Activated CD4-positive, alpha-beta T cell treated with anti-CD3 and anti-CD28 coated beads for 48 hours (primary cell): ENCODE data around the gene THSD8.
"Not testable (repeated sequence)": the region's sequence is repeated elsewhere in the genome, so short reads cannot be mapped to it uniquely, and the experiment has no call there.

Experiments
- DNase-seq: peaks from one replicate; pipeline ENCODE4 v3.0.0-alpha.2; 2020

Gene THSD8

DNA sequence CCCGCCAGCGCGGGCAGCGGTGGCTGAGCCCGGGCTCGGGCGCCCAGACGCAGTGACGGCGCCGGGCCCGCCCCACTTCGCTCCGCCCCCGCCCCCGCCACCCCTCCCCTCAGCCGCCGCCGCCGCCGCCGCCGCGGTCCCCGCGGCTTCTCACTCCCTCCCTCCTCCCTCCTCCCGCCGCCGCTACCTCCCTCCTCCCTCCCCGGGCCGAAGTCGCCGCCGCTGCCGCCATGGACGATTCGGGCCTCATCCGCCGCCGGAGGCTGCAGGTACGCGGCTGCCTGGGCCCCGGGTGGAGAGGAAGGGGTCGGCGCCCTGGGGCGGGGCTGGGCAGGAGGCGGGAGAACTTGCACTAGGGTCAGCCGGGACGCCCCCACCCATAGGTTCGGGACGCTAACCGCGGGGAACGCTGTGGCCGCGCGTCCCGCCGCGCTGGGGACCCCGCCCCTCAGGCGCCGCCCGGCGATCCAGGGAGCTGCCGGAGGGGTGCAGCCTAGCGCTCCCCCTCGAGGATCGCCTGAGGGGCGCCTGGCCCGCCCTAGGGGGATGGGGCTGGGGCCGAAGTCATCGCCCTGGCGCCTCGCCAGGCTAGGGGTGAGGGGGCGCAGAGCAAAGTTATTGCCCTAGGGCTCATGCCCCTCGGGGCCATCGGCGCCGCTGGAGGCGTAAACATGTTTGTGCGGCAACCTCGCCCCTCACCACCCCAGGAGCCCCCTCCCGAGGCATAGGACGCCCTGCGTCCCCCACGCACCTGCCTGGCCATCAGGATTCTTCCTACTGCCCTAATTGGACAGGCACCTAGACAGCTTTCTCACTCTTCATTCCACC is 32.1 kb downstream of the THSD8 start:
- DNase-seq = peak; percentile 51

DNA sequence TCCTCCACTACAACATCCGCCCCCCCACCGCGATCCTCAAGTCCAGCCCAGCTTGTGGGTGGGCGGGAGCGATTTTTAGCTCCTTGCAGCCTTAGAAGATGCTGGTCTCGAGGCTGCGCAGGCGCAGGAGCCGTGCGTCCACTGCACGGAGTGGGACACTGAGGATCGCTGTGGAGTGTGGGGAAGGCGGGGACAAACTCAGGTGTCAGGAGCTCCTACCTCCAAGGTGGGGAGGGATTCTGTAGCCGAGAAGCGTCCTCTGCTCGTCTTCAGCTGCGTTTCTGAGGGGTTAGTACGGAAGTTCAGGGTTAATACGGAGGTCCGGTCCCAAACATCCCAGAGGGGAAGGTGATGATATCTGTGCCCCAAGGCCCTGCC is 32.7 kb downstream of the THSD8 start, which contains the start of gene RTBDN:
RTBDN (minus strand) TSS at position 14 of the 378 bp plus-strand sequence. CDS start 4,600 bp downstream, outside the sequence.
- DNase-seq = peak; percentile 12

DNA sequence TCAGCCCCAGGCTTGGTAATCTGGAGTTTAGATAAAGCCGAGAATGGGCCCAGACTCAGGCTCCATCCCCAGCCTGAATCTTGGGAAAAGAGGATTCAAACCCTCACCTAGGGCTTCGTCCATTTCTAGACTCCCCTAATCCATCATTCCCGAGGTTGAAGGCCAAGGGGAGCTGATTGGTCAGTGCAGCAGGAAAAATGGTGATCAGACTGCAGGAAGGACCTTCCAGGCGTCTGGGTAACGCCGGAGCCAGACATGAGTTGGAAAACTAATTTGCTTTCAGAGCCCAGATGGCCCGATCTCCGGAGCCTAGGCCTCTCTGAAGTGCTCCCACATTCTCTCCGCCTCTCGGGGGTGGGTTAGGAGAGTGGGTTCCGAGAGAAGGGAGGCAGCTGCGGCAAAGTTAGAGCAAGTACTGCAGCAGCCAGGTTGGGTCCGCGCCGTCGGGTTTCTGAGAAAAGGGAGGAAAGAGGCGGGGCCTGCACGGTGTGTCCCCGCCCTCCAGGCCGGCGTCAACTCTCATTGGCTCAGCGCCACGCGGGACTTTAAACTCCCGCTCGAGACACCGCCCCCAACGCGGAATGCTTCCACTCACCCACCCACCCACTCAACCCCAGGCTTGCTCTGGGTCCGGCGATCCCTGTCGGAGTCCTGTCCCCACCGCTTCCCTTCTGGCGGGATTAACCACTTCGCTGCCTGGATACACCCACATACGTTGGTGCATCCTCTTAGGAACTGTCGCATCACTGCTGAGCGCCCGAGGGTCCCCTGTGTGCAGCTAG is 33.3 kb downstream of the THSD8 start:
- peak; percentile 64 for DNase-seq

DNA sequence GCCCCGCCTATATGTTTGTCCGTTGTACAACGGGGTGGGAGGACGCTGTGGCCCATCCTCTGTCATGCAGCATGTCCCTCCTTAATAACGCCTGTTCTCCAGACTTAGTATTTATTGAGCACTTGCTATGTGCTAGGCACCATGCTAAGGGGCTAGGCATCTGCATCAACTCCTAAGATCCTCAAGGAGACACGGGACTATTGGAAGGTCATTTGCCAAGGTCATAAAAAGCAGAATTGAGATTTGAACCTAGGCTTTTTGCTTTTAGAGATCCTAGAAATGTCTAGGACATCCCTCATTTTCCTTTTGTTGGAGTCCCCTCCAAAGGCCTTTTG is 34.6 kb downstream of the THSD8 start:
- no peak for DNase-seq

DNA sequence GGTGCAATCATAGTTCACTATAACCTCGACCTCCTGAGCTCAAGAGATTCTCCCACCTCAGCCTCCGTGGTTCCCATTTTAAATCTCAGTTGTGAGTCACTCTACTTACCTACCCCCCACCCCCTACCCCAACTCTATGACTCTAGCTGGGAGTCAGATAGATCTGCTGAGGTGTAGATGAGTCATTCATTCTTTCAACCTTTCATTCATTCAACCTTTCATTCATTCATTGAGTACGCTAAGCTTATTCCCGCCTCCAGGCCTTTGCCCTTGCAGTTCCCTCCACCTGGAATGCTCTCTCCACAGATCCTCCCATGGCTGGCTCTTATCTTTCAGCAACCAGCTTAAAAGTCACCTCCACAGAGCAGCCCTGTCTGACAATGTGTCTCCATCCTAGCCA is 35.4 kb downstream of the THSD8 start:
- peak; percentile 33 for DNase-seq

DNA sequence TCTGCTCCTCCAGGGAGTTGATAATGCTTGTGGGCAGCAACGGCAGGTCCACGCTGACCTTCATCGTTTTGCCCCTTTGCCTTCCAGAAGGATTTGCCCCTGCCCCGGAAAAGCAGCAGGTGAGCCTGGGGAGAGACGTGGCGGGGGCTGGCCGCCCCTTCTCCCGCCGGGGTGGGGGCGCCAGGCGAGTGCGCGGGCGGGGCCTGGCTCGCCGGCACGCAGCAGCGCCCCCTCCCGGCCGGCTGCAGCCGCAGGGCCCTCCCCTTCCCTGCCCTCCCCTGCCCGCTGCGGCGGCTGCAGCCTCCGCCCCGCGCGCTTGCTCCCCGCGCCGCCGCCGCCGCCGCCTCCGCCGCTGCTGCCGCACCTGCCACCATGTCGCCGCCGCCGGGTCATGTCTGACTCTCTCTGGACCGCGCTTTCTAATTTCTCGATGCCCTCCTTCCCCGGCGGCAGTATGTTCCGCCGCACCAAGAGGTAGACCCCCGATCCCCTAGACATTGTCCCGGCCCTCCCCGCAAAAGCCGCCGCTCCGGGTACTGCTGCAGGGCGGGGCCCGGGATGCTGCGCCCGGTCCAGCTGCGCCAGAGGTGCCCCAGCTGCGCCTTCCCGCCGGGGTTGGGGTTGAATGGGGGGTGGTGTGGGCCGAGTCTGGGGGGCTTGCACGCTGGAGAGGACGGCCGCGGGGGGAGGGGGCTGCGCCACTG is 36.5 kb downstream of the THSD8 start, which contains the start of gene MAST1:
MAST1 (plus strand) TSS at position 334 of the 704 bp plus-strand sequence; CDS start at position 392, 58 bp downstream.
- DNase-seq = peak; percentile 64

DNA sequence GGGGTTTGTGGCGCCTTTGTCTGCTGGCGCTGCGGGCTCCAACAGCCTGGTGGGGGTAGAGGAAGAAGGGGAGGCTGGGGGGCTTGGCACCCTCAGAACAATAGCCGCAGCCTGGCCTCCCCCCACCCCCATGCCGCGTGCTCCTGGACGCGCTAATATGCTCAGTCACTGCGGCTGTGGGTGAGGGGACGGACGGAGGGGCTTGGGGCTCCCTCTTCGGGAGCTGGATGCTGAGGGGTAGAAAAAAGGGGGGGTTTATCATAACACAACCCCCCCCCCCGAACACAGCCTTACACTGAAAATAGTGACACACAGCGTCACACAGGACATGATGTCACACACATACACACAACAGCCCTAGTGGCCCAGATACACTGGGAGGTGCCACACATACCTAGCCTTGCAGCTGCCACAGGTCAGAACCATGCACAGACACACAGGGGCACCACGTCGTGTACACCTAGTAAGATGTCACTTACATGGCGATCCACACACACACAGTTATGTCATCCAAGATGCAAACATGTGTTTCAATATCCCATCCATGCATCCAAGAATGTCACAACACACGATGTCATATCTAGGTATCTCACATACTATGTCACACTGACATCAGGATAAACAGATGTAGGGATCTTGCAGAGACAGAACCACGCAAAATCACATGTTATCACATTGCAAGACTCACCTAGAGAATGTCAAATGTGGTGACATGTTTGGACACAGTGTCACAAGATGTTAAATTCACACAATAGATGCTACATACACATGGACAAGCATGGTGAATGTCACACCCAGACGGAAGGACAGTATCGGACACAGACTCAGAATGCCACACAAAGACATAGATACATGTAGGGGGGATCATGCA is 37.3 kb downstream of the THSD8 start:
- peak; percentile 44 for DNase-seq

DNA sequence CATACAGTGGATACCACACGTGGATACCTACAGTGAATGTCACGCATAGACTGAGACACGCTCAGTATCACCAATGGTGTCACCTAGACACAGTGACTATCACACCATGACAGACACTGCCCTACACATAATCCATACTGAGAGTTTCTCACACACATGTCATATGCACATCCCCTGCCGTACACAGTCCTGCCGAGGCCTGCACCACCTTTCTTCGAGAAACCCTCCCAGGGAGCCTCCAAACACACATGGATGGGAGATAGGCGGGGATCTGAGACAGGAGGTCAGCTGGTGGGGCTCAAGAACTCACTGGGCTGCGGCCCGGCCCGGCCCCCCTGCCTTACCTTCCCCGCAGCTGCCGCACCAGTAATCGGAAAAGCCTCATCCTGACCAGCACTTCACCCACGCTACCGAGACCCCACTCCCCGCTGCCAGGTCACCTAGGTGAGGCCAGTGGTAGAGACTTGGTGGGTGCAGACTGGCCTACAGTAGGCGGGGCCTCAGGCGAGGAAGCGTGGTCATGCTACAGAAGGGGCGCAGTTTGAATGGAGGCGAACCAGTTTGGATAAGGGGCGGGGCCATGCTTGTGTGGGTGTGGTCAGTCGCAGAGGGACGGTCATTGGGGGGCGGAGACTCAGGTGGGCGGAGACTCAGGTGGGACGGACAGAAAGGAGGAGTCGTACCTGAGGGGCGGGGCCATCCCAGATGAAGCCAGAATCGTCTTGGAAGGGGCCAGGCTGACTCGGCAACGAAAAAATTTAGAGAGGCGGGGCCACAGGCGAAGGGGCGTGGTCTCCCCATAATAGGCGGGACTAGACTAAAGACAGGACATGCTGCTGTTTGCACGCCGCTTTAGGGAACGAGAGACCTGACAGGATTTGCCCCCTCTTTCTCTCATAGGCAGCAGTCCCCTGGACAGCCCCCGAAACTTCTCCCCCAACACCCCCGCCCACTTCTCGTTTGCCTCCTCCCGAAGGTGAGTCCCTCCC is 38.5 kb downstream of the THSD8 start:
- DNase-seq = peak; percentile 86

DNA sequence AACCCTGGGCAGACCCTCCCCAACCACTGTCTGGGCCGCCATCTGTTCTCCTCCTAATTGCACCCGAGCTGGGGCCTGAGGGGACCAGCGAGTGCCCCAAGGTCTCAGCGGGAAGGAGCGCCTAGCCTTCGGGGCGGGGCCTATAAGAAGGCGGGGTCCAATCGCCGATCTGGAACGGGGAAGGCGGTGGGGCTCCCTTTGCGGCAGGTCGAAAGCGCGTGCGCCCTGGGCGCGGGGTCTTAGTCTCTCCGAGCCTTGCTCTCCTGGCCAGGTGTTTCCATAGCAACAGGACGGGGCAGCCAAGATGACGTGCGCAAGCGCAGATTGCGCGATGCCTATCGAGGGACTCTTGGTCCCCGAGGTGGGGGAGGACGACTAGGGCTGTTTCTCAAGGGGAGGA is 39.2 kb downstream of the THSD8 start:
- DNase-seq = peak; percentile 48

DNA sequence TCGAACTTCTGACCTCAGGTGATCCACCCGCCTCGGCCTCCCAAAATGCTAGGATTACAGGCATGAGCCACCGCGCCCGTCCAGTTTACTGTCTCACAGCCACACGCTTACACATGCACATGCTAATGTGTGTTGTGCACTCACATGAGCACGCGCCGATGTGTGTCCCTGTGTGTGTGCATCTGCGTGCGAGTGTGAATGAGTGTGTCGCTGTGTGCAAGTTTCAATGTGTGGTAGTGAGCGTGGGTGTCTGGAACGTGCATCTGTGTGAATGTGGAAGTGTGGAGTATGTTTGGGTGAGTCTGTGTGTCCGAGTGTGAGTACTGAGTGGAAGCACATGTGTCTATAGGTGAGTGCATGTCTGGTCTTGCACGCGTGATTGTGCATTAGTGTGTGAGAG is 40.6 kb downstream of the THSD8 start:
- DNase-seq = no peak

DNA sequence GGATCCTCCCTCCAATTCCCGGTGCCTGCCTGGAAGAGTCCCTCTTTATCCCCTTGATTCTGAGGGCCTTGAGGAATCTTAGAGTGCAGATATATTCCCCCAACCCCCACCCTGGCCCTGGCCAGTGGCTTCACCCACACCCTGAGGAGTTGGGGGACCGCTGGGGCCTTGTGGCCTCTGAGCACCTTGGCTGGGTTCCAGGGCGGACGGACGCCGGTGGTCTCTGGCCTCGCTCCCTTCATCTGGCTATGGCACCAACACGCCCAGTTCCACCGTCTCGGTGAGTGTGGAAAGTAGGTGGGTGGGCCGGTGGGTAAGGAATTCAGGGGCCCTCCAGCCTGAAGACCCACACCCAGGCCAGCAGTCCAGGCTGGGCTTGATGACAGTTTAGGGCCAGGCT is 41.5 kb downstream of the THSD8 start:
- DNase-seq = no peak

DNA sequence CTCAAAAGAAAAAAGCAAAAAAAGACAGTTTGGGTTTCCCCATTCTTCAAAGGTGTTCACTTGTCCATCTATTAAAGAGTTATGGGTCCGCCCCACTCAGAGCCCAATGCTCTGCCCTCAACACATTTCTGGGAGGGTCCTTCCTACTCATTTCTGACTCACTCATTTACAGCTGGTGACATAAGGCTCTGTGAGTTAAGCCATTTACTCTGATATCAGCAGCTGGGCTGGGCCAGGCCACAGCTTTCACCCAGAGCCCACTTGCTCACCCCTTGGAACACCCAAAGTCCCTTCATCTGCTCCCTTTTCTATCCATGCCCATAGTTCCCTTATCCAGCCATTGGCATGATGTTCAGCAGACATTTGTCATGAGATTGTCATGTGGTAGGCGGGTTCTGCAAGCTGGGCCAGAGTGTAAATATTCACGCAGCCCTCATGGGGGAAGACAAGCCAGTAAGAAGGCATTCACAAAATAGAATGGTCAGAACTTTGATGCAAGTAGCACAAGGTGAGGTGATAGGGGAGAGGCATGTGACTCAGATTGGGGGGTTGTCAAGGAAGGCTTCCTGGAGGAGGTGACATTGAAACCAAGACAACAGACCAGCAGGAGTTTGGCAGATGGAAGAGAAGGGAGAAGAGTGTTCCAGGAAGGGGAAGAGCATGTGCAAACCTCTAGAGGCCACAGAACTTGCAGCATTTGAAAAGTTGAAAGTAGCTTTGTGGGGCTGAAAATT is 42.3 kb downstream of the THSD8 start:
- DNase-seq = no peak

DNA sequence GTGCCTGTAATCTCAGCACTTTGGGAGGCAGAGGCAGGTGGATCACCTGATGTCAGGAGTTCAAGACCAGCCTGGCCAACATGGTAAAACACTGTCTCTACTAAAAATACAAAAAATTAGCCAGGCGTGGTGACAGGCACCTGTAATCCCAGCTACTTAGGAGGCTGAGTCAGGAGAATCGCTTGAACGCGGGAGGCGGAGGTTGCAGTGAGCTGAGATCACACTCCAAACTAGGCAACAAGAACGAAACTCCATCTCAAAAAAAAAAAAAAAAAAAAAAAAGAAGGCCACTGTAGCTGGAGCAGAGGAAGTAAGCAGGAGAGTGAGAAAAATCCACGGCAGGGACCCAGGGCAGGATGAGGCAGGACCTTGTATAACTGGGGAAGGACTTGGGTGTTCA is 44.7 kb downstream of the THSD8 start:
- DNase-seq = not testable (repeated sequence)

DNA sequence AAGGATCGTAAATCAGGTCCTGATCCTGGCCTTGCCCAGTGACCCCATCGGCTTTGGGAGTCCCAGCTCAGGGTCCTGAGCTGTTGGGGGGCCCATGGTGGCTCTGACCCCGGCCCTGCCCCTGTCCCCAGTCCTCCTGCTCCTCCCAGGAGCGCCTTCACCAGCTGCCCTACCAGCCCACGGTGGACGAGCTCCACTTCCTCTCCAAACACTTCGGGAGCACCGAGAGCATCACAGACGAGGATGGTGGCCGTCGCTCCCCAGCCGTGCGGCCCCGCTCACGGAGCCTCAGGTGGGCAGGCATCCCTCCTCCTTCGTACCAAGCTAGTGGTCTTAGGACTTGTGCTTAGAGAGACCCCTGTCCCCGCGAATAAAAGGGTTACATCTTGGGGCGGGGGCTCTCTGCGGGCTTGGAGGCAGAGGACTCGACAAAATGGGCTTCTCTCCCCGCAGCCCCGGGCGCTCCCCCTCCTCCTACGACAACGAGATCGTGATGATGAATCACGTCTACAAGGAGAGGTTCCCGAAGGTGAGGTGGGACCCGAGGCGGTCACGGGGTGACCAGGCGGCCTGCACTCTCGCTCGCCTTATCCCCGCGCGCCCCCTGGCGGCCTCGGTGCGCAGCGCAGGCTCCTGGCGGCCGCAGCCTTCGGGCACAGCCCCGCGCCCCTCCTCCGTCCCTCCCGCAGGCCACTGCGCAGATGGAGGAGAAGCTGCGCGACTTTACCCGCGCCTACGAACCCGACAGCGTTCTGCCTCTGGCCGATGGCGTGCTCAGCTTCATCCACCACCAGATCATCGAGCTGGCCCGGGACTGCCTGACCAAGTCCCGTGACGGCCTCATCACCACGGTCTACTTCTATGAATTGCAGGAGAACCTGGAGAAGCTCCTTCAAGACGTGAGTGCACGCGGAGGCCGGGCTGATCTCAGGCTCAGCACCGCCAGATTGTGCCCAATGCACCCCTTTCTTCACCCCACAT is 45.6 kb downstream of the THSD8 start:
- peak; percentile 92 for DNase-seq
